K562 (cell line): ENCODE data around the gene RBBP8. TPM values are rescaled to one million over a fixed set of nuclear protein-coding genes. Genes with fewer than 3 reads are reported as not detected.

ENCODE experiments used
- ATAC-seq: fragments of 200-7000 bp; cut with Tn5 transposase; 3 replicates; pipeline ENCODE4 v1.9.1; 2020; ENCODE audit warnings: moderate library complexity
- BruUV-seq: library from RNA; stranded (reverse); fragments of 400-500 nt; replicated peaks from 2 replicates; lab custom pipeline; 2021; lab: Mats Ljungman, UMichigan
- CTCF ChIA-PET: fragments of 300-600 bp; formaldehyde crosslinking; extraction: SDS; loops from one replicate; lab custom pipeline; 2021; ENCODE audit warnings: low intra/inter-chr PET ratio; lab: Yijun Ruan, JAX
- POLR2A ChIA-PET: fragments of 300-600, 350-650 bp; sonication (Branson Sonifier 250); formaldehyde crosslinking; extraction: SDS; loops from one replicate; lab custom pipeline; 2021; ENCODE audit warnings: antibody characterized with exemption, inconsistent platforms; lab: Yijun Ruan, JAX
- DNase-seq, 4 experiments: peaks; one replicate each; pipeline versions ENCODE4 v3.0.0 to v3.0.0-alpha.2; 2011 to 2018; ENCODE audit warnings: low spot score in 3 of 4, mixed read lengths in 3 of 4; ENCODE audit errors: extremely low read depth in 1 of 4
- FAIRE-seq: peaks from 2 replicates; lab custom pipeline; 2011; peaks lifted over from hg19 to GRCh38; lab: Jason Lieb, UNC
- H2AFZ ChIP-seq: 2 replicates; pipeline ENCODE4 v1.6.0; 2011; ENCODE audit warnings: low read depth, low read length, control low read depth, inconsistent platforms
- H3K27ac ChIP-seq: fragments of 200-600 bp; 3 replicates; pipeline ENCODE4 v1.8.0; 2011; ENCODE audit warnings: low read depth, mild to moderate bottlenecking, control low read depth, inconsistent platforms, low read length, moderate library complexity, mixed read lengths; ENCODE audit errors: extremely low read depth
- H3K27me3 ChIP-seq, 2 experiments: fragments of 300-600 bp in 1 of 2; 2 replicates in 1 of 2; 3 replicates in 1 of 2; pipeline versions ENCODE4 v1.6.0 to v1.8.0; 2011; ENCODE audit warnings: inconsistent platforms in 2 of 2, low read length in 2 of 2, mild to moderate bottlenecking in 1 of 2, mixed read lengths in 1 of 2, moderate library complexity in 1 of 2; ENCODE audit not compliant: control insufficient read depth in 2 of 2, insufficient read depth in 2 of 2
- H3K36me3 ChIP-seq: fragments of 300-600 bp; 3 replicates; pipeline ENCODE4 v1.8.0; 2011; ENCODE audit warnings: mild to moderate bottlenecking, low read length, inconsistent platforms; ENCODE audit not compliant: control insufficient read depth, insufficient read depth
- H3K4me1 ChIP-seq, 2 experiments: fragments of 200-600 bp in 1 of 2; replicated peaks in 1 of 2; 2 replicates in 1 of 2; 3 replicates in 1 of 2; pipeline versions ENCODE4 v1.5.1 to v1.8.0; 2011; ENCODE audit warnings: inconsistent platforms in 2 of 2, low read length in 2 of 2, mild to moderate bottlenecking in 1 of 2, mixed read lengths in 1 of 2, moderate library complexity in 1 of 2; ENCODE audit not compliant: control insufficient read depth in 2 of 2, insufficient read depth in 2 of 2
- H3K4me2 ChIP-seq: 2 replicates; pipeline ENCODE4 v1.6.1; 2011; ENCODE audit warnings: low read length, control low read depth, inconsistent platforms, mixed read lengths; ENCODE audit not compliant: insufficient read depth
- H3K4me3 ChIP-seq: fragments of 200-600 bp; sonication (generic), shearing (Covaris generic); 2 replicates; pipeline ENCODE4 v1.5.1; 2016; ENCODE audit warnings: control low read depth, inconsistent platforms
- H3K79me2 ChIP-seq: fragments of 200-600 bp; 3 replicates; pipeline ENCODE4 v1.8.0; 2011; ENCODE audit warnings: low read length, inconsistent platforms; ENCODE audit not compliant: control insufficient read depth, insufficient read depth
- H3K9ac ChIP-seq, 2 experiments: 2 replicates each; pipeline versions ENCODE4 v1.6.0 to v1.6.1; 2011; ENCODE audit warnings: low read depth in 2 of 2, low read length in 2 of 2, control low read depth in 1 of 2, inconsistent platforms in 1 of 2, mild to moderate bottlenecking in 1 of 2, mixed read lengths in 1 of 2; ENCODE audit not compliant: insufficient read depth in 1 of 2
- H3K9me1 ChIP-seq: one replicate; pipeline ENCODE4 v1.6.0; 2011; ENCODE audit warnings: inconsistent platforms, mild to moderate bottlenecking, low read length, moderate library complexity; ENCODE audit not compliant: control insufficient read depth, insufficient read depth
- H3K9me3 ChIP-seq: replicated peaks from 2 replicates; pipeline ENCODE4 v1.5.1; 2011; ENCODE audit warnings: low read depth, low read length, inconsistent platforms; ENCODE audit not compliant: control insufficient read depth, insufficient read depth
- H4K20me1 ChIP-seq: replicated peaks from 2 replicates; pipeline ENCODE4 v1.6.1; 2011; ENCODE audit warnings: low read length, inconsistent platforms, mixed read lengths; ENCODE audit not compliant: control insufficient read depth, insufficient read depth
- BHLHE40 ChIP-seq: IDR thresholded peaks from 2 replicates; pipeline ENCODE4 v1.6.1; 2011; ENCODE audit warnings: low read length, improper control_type of control experiment
- CSDE1 ChIP-seq, 2 experiments: fragments of 450-650 bp; IDR thresholded peaks; 2 replicates each; pipeline ENCODE4 v1.6.1; 2016; ENCODE audit warnings: mild to moderate bottlenecking in 1 of 2
- GABPA ChIP-seq: fragments of 200-800 bp; sonication (Bioruptor generic); conservative IDR thresholded peaks from 2 replicates; pipeline ENCODE4 v1.6.1; 2016; ENCODE audit warnings: low read depth, missing genetic modification characterization, missing compliant biosample characterization
- GABPB2 ChIP-seq: fragments of 250-450 bp; sonication (Bioruptor Pico); conservative IDR thresholded peaks from 2 replicates; pipeline ENCODE4 v1.5.1; 2021; ENCODE audit warnings: mild to moderate bottlenecking
- GTF2B ChIP-seq: IDR thresholded peaks from 2 replicates; pipeline ENCODE4 v1.6.1; 2011; ENCODE audit not compliant: insufficient read length; ENCODE audit errors: extremely low read depth
- JUND ChIP-seq, 2 experiments: IDR thresholded peaks; 2 replicates in 1 of 2; 3 replicates in 1 of 2; pipeline ENCODE4 v1.6.1; 2011; ENCODE audit warnings: borderline replicate concordance in 2 of 2, low read depth in 2 of 2, low read length in 2 of 2, improper control_type of control experiment in 1 of 2, missing biosample characterization in 1 of 2, missing genetic modification characterization in 1 of 2, missing genetic modification reagents in 1 of 2
- ZNF518B ChIP-seq: fragments of 250-450 bp; sonication (Bioruptor Pico); IDR thresholded peaks from 2 replicates; pipeline ENCODE4 v1.5.0; 2021; ENCODE audit warnings: mild to moderate bottlenecking, moderate library complexity
- WGBS: fragments of 100-300 bp; shearing (Covaris generic); methylation state at CpG from one replicate; pipeline ENCODE4 v1.1.6; 2016; ENCODE audit warnings: low coverage, mixed read lengths; ENCODE audit not compliant: insufficient coverage; ENCODE audit errors: missing lambda C conversion rate; 5-methylcytosine and 5-hydroxymethylcytosine counted together
- in situ Hi-C: fragments of 300-500 bp; cut with MboI; formaldehyde crosslinking; loops from 4 replicates; pipeline ENCODE4 v1.15.0; 2018; ENCODE audit warnings: inconsistent platforms, mixed read lengths
- intact Hi-C: fragments of 100-400 bp; cut with micrococcal nuclease; formaldehyde crosslinking; loops from 2 replicates; pipeline ENCODE4 v1.14.2; 2022
- polyA plus RNA-seq, 8 experiments: library from polyadenylated mRNA; depleted of rRNA in 4 of 8; stranded (reverse) in 5 of 8; unstranded in 3 of 8; fragments of >200 nt; fragmentation: Nextera tagmentation in 2 of 8; fragmentation: Illumina TruSeq in 1 of 8; extraction: Ambion mirVana in 2 of 8; extraction: Trizol in 1 of 8; gene quantifications; 2 replicates each; pipeline versions ENCODE4 v1.2.1 to v1.2.3, GENCODE V29; 2011 to 2014; ENCODE audit warnings: inconsistent platforms in 1 of 8, missing spikeins in 1 of 8
- total RNA-seq, 7 experiments: library from RNA; depleted of rRNA in 6 of 7; stranded (reverse); fragments of >200 nt in 6 of 7; fragmentation: Illumina TruSeq in 2 of 7; extraction: Trizol in 2 of 7; gene quantifications; 2 replicates each; pipeline versions ENCODE4 v1.2.1 to v1.2.3, GENCODE V29; 2011 to 2021; ENCODE audit warnings: low replicate concordance in 1 of 7

Gene RBBP8
- total and polyA plus RNA-seq, 9 of the 15 experiments (the other 6 are each of a cell fraction or from before 2014, with no cell fraction given) = 28.4 to 63.1 (median 48.9) TPM

DNA sequence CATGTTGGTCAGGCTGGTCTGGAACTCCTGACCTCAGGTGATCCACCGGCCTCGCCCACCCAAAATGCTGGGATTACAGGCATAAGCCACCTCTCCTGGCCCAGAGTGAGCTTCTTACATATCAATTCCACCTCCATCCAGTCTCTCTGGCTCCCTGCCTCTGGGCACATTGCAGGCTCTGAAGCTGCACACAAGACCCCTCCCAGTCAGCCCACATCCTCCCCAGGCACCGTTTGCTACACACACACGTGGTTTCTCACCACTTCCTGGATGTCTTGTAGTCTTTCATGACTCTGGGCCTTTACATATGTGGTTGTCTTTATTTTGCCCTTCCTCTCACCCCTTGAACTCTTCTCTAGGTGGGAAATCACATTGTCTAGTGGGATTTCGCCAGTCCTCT is 138.2 kb downstream of the RBBP8 start:
- no peaks in the 10 kb centered on the region for H4K20me1 ChIP-seq
- FAIRE-seq (no peak), DNase-seq (no peak), ATAC-seq (no peak)
- no peak overlapping the region for H3K9ac ChIP-seq
- no peak overlapping the region for H3K4me3 ChIP-seq
- intact Hi-C loops (loop anchor here (10.0 kb wide), 1 partner anchor 136 kb away; the partner anchor contains the start of gene RBBP8), in situ Hi-C loops (no loop called here)
- H3K36me3 ChIP-seq = no peaks in the 10 kb centered on the region
- POLR2A ChIA-PET = no interaction called here
- no peaks in the 10 kb centered on the region for H3K9me3 ChIP-seq
- BruUV-seq = no TSS peak
- H3K9me1 ChIP-seq = no peaks in the 10 kb centered on the region
- 0% methylated on average over 5 of the region's 5 CpGs for WGBS
- no peak overlapping the region for H3K27ac ChIP-seq
- no peak overlapping the region for H3K4me2 ChIP-seq
- CTCF ChIA-PET = no interaction called here
- H2AFZ ChIP-seq = no peak overlapping the region
- TF ChIP-seq JUND (IDR thresholded peaks at IDR 0.05; ENCODE audit: borderline replicate concordance, low read depth, low read length) = no peak
- no peak for TF ChIP-seq JUND (tag; IDR thresholded peaks at IDR 0.05; ENCODE audit: borderline replicate concordance, low read depth, low read length)
- no peak for TF ChIP-seq GABPB2
- peak; percentile 53; the same call in 1 of the 2 replicates for TF ChIP-seq GABPA (tag)
- no peak for TF ChIP-seq GTF2B
- TF ChIP-seq, all 486 proteins: peak for 1
- H3K27me3 ChIP-seq = peaks cover 30 to 55% of the 10 kb centered on the region in 2 experiments; a peak in 4 of 5 replicates
- H3K4me1 ChIP-seq = no peaks in the 10 kb centered on the region
- no peaks in the 10 kb centered on the region for H3K79me2 ChIP-seq

DNA sequence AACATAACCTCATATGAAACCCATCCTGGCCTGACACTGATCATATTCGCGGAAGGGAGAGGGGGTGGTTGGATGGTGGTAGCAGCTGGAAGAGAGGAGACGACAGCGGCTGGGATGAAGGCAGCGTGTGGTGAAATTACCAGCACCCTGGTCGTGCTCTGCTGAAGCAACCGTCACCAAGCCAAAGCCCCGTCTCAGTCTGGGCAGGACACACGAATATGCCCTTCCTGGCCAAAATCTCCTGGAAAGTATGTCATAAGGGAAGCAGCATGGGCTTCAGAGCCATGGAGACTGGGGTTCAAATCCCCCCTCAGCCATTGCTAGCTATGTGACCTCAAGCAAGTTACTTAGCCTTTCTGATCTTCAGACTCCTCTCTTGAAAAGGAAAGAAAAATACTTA is 139.0 kb downstream of the RBBP8 start:
- DNase-seq (no peak), FAIRE-seq (no peak), ATAC-seq (no peak)
- H2AFZ ChIP-seq = no peak overlapping the region
- no TSS peak for BruUV-seq
- no peaks in the 10 kb centered on the region for H4K20me1 ChIP-seq
- WGBS = 7% methylated on average over 9 of the region's 9 CpGs
- in situ Hi-C loops (no loop called here), intact Hi-C loops (loop anchor here (10.0 kb wide), 1 partner anchor 137 kb away; the partner anchor contains the start of gene RBBP8)
- no peak overlapping the region for H3K4me2 ChIP-seq
- H3K27ac ChIP-seq = no peak overlapping the region
- peak overlapping the region in 1 of 2 experiments; percentile 26; a peak in 1 of 4 replicates for H3K9ac ChIP-seq
- H3K9me1 ChIP-seq = no peaks in the 10 kb centered on the region
- H3K79me2 ChIP-seq = no peaks in the 10 kb centered on the region
- POLR2A ChIA-PET = no interaction called here
- H3K9me3 ChIP-seq = no peaks in the 10 kb centered on the region
- no peaks in the 10 kb centered on the region for H3K4me1 ChIP-seq
- no peaks in the 10 kb centered on the region for H3K36me3 ChIP-seq
- peaks cover 31 to 54% of the 10 kb centered on the region in 2 experiments; a peak in 4 of 5 replicates for H3K27me3 ChIP-seq
- CTCF ChIA-PET = no interaction called here
- H3K4me3 ChIP-seq = no peak overlapping the region
- no peak for TF ChIP-seq CSDE1 (IDR thresholded peaks at IDR 0.05)
- no peak for TF ChIP-seq ZNF518B
- no peak for TF ChIP-seq BHLHE40
